Stimulated activated CD4-positive, alpha-beta T cell treated with anti-CD3 and anti-CD28 coated beads, Interleukin-15, amount 100 ng/mL, for 24 hours (primary cell): Measurements from ENCODE around the gene KCNG1.
A peak's percentile ranks its signal among the peaks of the same experiment; 100 is the strongest.
"Not testable (repeated sequence)": the region's sequence is repeated elsewhere in the genome, so short reads cannot be mapped to it uniquely, and the experiment has no call there.

Experiments
- DNase-seq: peaks from one replicate; pipeline ENCODE4 v3.0.0-alpha.2; 2020

KCNG1 gene

DNA sequence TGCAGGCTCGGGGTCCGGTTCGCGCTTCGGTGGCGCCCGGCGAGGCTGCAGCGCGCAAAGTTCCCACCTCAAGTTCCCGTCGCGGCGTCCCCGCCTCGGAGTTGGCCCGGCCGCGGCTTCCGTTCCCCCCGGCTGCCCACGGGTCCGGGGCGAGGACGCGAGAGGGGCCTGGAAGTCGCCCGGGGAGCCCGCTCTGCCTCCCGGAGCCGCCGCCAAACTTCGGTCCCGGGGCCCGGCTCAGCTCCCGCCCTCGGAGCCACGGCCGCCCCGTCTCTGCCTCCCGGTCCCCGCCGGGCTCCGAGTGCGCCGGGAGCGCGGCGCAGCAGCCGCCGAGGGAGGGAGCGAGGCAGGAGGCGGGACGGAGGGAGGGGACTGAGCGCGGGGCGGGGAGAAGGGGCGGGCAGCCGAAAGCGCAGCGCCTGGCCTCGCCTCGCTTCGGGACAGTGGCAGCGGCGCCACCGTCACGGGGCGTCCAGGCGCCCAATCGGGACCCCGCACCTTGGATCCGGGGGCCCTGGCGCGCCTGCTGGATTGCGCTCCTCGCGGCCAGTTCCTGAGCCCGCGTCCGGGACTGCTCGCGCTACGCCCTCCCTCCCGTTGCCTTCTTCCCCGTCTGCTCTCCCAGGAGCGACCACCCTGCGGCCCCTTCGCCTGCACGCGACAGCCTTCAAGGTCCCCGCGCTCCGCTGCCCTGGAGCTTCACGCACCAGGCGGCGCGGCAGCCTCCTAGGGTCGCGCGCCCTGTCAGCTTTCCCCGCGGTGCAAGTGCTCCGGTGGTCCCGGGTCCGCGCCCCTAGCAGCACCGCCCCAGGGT is at the start of gene KCNG1:
Gene KCNG1 (minus strand): TSS at position 305 of the 814 bp plus-strand sequence. CDS start 12,769 bp downstream, outside the sequence.
- DNase-seq = peak; percentile 83

DNA sequence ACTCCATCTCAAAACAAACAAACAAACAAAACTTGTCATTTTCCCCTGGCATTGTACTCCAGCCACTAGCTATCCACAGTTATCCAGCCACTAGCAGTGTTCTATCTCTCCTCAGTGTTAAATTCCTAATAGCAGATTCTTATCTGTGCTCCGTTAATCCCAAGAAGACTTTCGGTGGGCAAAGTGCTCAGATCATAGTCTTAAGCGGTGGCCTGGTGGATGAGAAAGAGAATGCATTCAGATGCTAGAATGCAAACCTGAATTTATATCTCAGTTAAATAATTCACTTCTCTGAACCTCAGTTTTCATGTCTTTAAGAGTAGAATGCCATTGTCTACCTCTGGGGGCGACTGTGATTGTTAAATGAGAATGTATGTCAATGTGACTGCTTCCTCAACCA is 47.7 kb upstream of the KCNG1 start:
- DNase-seq = no peak

GRCh38 chr20:51067792-51068191 is 44.9 kb upstream of the KCNG1 start:
- DNase-seq = no peak

DNA sequence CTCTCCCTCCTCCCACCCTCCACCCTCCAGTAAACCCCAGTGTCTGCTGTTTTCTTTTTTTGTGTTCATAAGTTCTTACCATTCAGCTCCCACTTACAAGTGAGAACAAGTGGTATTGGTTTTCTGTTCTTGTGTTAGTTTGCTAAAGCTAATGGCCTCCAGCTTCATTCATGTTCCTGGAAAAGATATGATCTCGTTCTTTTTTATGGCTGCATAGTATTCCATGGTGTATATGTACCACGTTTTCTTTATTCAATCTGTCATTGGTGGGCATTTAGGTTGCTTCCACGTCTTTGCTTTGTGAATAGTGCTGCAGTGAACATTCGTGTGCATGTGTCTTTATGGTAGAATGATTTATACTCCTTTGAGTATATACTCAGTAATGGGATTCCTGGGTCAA is 42.7 kb upstream of the KCNG1 start:
- DNase-seq = no peak

DNA sequence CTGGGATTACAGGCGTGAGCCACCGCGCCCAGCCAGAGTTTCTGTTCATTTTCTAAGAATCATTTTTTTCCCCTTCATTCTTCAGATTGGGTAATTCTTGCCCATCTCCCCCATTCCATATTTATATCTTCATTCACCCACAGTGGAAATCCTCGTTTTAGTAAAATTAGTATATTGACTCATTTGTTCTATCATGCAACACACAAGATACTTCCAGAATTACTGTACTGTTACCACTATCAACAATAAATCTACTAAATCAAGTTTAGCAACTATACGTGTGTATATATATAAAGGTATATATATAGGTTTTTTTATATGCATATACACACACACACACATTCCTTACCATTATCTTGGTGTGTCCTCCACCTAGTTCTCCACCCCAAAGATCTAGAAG is 41.2 kb upstream of the KCNG1 start:
- DNase-seq = peak; percentile 22

DNA sequence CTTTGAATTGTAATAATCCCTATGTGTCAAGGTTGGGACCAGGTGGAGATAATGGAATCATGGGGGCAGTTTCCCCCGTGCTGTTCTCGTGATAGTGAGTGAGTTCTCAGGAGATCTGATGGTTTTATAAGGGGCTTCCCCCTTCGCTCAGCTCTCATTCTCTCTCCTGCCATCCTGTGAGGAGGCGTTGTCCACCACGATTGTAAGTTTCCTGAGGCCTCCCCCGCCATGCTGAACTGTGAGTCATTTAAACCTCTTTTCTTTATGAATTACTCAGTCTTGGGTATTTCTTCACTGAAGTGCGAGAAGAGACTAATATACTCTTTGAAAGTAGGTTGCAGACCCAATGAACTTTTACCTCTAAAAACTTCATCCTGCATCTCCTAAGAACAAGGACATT is 39.2 kb upstream of the KCNG1 start:
- DNase-seq = peak; percentile 79

DNA sequence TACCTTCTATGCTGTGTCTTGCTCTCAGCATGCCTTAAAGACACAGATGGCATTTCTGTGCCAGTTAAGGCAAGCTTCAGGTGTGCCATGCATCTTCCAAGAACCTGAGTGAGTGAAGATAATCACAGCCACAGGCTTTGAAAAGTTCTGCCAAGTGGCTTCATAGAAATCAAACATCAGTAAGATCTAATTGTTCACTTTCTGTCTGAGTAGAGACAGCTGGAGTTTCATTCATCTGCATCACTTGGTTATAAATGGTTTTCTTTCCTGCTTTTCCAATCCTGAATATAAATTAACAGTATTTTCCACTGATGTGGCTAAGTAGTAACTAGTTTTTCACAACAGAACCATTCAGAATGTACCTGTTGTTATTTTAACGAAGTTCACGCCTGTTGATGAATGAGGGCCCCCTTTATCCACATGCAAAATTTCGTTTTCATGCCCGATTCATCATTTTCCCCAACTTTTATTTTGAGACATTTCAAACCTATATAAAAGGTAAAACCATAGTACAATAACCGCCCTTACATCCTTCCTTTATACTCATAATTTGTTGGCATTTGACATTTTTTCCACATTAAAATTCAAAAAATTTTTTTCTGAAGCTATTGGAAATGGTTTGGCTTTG is 38.6 kb upstream of the KCNG1 start:
- DNase-seq = no peak

DNA sequence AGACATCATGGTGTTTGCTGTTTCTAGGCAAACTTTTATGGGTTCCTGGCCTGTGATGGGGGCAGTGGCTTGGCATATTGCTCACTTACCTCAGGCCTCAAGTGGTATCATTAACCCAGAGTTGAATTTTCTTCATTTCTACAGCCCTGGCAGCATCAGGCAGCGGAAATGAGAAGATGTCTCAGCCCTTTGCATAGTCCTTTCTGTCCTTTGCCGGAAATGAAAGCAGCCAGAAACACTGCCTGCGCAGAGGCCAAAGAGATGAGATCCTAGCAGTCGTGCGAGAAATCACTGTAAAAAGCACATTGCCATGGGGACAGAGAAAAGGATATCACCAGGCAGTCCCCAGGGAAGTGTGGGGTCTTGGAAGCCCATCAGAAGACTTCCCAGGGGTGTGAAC is 37.4 kb upstream of the KCNG1 start:
- DNase-seq = no peak

GRCh38 chr20:51059862-51060261 is 37.0 kb upstream of the KCNG1 start:
- DNase-seq = peak; percentile 19

- DNase-seq = no peak
Observed at GRCh38 chr20:51058017-51058416, 35.1 kb upstream of the KCNG1 start.

DNA sequence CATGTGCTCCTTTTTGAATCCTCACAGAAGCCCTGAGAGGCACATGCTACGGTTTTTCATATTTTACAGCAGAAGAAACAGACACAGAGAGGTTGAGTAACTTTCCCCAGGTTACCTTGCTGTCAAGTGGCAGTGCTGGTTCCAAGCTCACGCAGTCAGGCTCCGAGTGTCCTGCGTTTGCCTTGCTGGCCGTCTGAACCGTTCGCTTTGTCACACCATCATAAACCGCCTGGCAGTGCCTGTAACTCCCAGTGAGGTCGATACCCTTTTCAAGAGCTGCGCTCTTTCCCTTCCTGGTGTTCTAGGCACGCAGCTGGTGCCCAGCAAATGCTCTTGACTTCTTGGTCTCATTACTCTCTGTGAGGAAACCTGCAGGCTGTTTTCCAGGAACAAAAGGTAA is 31.3 kb upstream of the KCNG1 start:
- DNase-seq = no peak

- no peak for DNase-seq
Observed at GRCh38 chr20:51050531-51051075, 27.7 kb upstream of the KCNG1 start.

DNA sequence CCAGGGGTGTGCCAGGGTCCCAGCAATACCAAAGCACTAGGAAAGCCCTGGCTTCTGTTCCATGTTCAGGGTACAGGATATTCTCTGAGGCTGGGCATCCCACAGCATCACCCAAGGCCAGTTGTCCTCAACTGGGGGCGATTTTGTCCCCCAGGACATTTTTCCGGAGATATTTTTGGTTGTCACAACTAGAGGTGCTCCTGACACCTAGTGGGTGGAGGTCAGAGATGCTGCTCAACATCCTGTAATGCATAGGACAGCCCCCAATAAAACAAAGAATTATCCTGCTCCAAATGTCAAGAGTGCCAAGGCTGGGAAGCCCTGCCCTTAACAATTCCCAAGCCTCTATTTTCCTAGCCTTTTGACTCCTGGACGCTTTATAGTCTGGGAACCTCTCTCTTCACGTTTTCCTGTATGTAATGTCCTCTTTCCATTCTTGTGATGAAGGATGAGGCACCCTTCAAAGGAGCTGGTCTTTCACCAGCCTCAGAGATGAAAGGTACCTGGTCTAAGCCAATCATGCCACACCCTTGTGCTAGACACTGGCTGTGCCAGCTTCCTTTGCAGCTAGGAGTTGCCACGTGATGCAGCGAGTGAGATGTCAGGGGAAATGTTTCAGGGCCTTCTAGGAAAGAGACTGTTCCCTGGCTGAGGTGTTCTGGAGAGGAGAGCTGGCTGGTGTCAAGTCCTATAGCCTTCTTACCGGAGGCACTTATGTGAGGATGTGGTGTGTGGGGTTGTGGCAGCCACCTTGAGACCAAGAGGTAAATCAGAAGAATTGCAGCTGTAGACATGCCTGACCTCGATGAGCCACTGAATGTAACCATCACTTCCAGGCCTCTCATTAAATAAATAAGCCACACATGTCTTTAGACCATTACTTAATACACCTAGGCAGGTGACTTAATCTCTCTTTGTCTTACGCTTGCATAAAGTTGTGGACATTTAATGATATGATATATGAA is 23.4 kb upstream of the KCNG1 start:
- no peak for DNase-seq

DNA sequence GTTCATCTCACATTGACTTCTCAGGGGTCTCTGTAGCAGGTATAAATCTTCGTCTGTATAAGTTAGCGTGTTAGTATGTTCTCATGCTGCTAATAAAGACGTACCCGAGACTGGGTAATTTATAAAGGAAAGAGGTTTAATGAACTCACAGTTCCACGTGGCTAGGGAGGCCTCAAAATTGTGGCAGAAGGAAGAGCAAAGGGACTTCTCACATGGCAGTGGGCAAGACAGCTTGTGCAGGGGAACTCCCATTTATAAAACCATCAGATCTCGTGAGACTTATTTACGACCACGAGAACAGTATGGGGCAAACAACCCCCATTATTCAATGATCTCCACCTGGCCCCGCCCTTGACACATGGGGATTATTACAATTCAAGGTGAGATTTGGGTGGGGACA is 22.6 kb upstream of the KCNG1 start:
- DNase-seq = not testable (repeated sequence)

GRCh38 chr20:51044796-51045195 is 21.9 kb upstream of the KCNG1 start:
- no peak for DNase-seq

- DNase-seq = no peak
Observed at GRCh38 chr20:51043811-51044210, 20.9 kb upstream of the KCNG1 start.

- DNase-seq = no peak
Observed at GRCh38 chr20:51042657-51043247, 19.8 kb upstream of the KCNG1 start.

DNA sequence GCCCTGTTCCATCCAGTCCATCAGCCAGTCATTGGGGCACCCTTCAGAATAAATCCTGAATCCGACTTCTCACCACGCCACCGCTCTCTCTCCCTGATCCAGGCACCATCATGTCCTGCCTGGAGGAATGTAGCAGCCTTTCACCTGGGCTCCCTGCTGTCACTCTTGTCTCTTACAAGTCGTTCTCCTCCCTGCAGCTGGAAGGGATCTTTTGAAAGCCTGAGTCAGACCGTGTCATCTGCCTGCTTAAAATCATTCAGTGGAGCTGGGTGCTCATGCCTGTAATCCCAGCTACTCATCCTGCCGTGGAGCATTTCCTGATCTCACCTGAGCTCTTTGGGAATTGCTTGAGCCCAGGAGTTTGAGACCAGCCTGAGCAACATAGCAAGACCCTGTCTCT is 19.2 kb upstream of the KCNG1 start:
- DNase-seq = no peak

DNA sequence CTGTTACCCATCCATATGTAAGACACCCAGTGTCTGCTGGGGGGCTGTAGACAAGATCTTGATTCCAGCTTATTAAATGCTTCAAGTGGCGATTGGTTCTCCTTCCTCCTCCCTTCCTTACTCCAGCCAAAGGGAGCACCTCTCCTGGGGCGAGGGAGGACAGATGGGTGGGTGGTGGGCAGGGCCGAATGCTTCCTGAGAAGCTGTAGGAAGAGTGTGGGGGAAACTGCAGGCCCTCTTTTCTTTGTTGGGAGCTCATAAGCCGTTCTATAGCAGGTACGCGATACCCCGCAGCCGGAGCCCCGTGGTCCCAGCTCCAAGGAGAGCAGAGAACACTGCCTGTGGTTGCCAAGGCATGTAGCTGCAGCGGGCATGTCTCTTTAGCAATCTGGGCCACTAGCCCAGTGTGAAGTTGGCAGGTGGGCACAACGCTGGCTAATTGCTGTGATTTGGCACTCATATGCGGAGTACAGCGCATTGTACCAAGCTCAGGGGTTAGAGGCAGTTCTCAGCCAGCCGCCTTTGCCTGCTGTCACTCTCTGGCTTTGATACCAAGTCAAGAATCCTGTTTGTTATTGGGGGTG is 14.7 kb upstream of the KCNG1 start:
- no peak for DNase-seq

GRCh38 chr20:51036827-51037531 is 14.1 kb upstream of the KCNG1 start:
- no peak for DNase-seq

- DNase-seq = no peak
Observed at GRCh38 chr20:51036226-51036625, 13.3 kb upstream of the KCNG1 start.
